ENCODE measurements around the gene PPT2. TPM values are rescaled to one million over a fixed set of nuclear protein-coding genes. Genes with fewer than 3 reads are reported as not detected.

PPT2 gene
- total and polyA plus RNA-seq, 2 of the 13 experiments (the other 11 are each of a cell fraction or from before 2014, with no cell fraction given), result 39.2 to 61.8 TPM

- no peak for TF ChIP-seq ZNF354B (CRISPR knock-in tag; IDR thresholded peaks at IDR 0.05)
- no peak for TF ChIP-seq ZNF318 (CRISPR knock-in tag; IDR thresholded peaks at IDR 0.05)
- peak; percentile 74; the same call in 1 of the 2 replicates for TF ChIP-seq NBN (conservative IDR thresholded peaks at IDR 0.05)
- TF ChIP-seq TRAFD1 (CRISPR knock-in tag; IDR thresholded peaks at IDR 0.05; ENCODE audit: borderline replicate concordance), result 0 out of 2 replicates have a peak, but pooled peaks have one; percentile 19
- TF ChIP-seq HOXD1 (CRISPR knock-in tag; IDR thresholded peaks at IDR 0.05), result no peak
- 0 out of 2 replicates have a peak, but pooled peaks have one; percentile 23 for TF ChIP-seq ZNF710 (CRISPR knock-in tag; IDR thresholded peaks at IDR 0.05; ENCODE audit: borderline replicate concordance)
- no peak for TF ChIP-seq XBP1 (CRISPR knock-in tag; IDR thresholded peaks at IDR 0.05)
- TF ChIP-seq ZNF577 (CRISPR knock-in tag; IDR thresholded peaks at IDR 0.05; ENCODE audit: borderline replicate concordance, low read depth), result no peak
- no peak for TF ChIP-seq HDAC6 (IDR thresholded peaks at IDR 0.05; ENCODE audit: low read depth, low read length)
- no peak for TF ChIP-seq SP5 (CRISPR knock-in tag; IDR thresholded peaks at IDR 0.05; ENCODE audit: borderline replicate concordance, low read depth)
- no peak for TF ChIP-seq ZNF333 (CRISPR knock-in tag; IDR thresholded peaks at IDR 0.05; ENCODE audit: borderline replicate concordance)
- TF ChIP-seq SNRNP70 (IDR thresholded peaks at IDR 0.05; ENCODE audit: low read depth, low read length), result no peak
- no peak for TF ChIP-seq ZNF841 (CRISPR knock-in tag; IDR thresholded peaks at IDR 0.05; ENCODE audit: borderline replicate concordance)
- peak; percentile 61; the same call in 1 of the 2 replicates for TF ChIP-seq DRAP1 (CRISPR knock-in tag; IDR thresholded peaks at IDR 0.05)
Observed at GRCh38 chr6:32176476-32177182, 22.7 kb downstream of the PPT2 start (continued).
